H1 (cell line): ENCODE results near the gene TOMM6. TPM values are rescaled to one million over a fixed set of nuclear protein-coding genes. Genes with fewer than 3 reads are reported as not detected.

Experiments
- CHD2 ChIP-seq: IDR thresholded peaks from 2 replicates; pipeline ENCODE4 v1.6.1; 2012; ENCODE audit warnings: low read length, improper control_type of control experiment
- CHD7 ChIP-seq: fragments of 300-600 bp; sonication (generic); IDR thresholded peaks from 2 replicates; pipeline ENCODE4 v1.7.1; 2012; ENCODE audit warnings: low read length, moderate library complexity, mild to moderate bottlenecking, inconsistent platforms; ENCODE audit not compliant: insufficient replicate concordance
- JUN ChIP-seq: IDR thresholded peaks from 2 replicates; pipeline ENCODE4 v1.6.1; 2011; ENCODE audit warnings: low read depth, mild to moderate bottlenecking, improper control_type of control experiment, low read length
- NANOG ChIP-seq: IDR thresholded peaks from 2 replicates; pipeline ENCODE4 v1.6.1; 2011; ENCODE audit warnings: low read length, low read depth, mild to moderate bottlenecking, inconsistent platforms; ENCODE audit not compliant: insufficient read depth, poor library complexity, severe bottlenecking
- RBBP5 ChIP-seq: IDR thresholded peaks from 2 replicates; pipeline ENCODE4 v1.7.1; 2012; ENCODE audit warnings: low read depth, mild to moderate bottlenecking, inconsistent platforms, low read length, moderate library complexity, borderline replicate concordance
- SP1 ChIP-seq: IDR thresholded peaks from 2 replicates; pipeline ENCODE4 v1.6.1; 2011; ENCODE audit warnings: low read depth, low read length
- SP2 ChIP-seq: IDR thresholded peaks from 2 replicates; pipeline ENCODE4 v1.6.1; 2012; ENCODE audit warnings: mild to moderate bottlenecking, low read length, inconsistent platforms
- polyA plus RNA-seq, 7 experiments: library from polyadenylated mRNA; depleted of rRNA in 3 of 7; stranded (reverse) in 5 of 7; unstranded in 2 of 7; fragments of >200 nt in 5 of 7; fragments of 200-250 nt in 2 of 7; gene quantifications; 1 replicate in 5 of 7; 2 replicates in 1 of 7; 4 replicates in 1 of 7; pipeline versions ENCODE4 v1.2.1 to v1.2.3, GENCODE V29; 2011 to 2013; ENCODE audit warnings: missing spikeins in 2 of 7, mixed read lengths in 2 of 7
- total RNA-seq: library from RNA; stranded (reverse); fragmentation: NEBNext Ultra II Directional; extraction: Animal tissue kit (Norgen Biotek cat#: 25700); gene quantifications from 2 replicates; pipeline ENCODE4 v1.2.1, GENCODE V29; 2021
- TF ChIP-seq, protein P1 (sequence below): IDR thresholded peaks from 2 replicates; pipeline ENCODE4 v1.6.1; 2011; ENCODE audit warnings: low read depth, mild to moderate bottlenecking, low read length; ENCODE audit not compliant: insufficient read depth
- TF ChIP-seq, protein P2 (sequence below), 3 experiments: IDR thresholded peaks; 1 replicate in 2 of 3; 2 replicates in 1 of 3; pipeline versions ENCODE4 v1.5.1 to v1.6.1; 2011; ENCODE audit warnings: low read length in 3 of 3, mild to moderate bottlenecking in 3 of 3, inconsistent platforms in 2 of 3, low read depth in 1 of 3, moderate library complexity in 1 of 3; ENCODE audit not compliant: insufficient read depth in 1 of 3; ENCODE audit errors: control extremely low read depth in 1 of 3

TOMM6 gene
- total and polyA plus RNA-seq, 2 of the 8 experiments (the other 6 are each of a cell fraction or from before 2014, with no cell fraction given), result 228 to 560 TPM

- TF ChIP-seq CHD7, result no peak
- TF ChIP-seq JUN, result no peak
- TF ChIP-seq SP2, result no peak
- TF ChIP-seq NANOG, result no peak
- TF ChIP-seq, protein P1, sequence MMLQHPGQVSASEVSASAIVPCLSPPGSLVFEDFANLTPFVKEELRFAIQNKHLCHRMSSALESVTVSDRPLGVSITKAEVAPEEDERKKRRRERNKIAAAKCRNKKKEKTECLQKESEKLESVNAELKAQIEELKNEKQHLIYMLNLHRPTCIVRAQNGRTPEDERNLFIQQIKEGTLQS, result no peak
- no peak for TF ChIP-seq RBBP5
- TF ChIP-seq, protein P2, sequence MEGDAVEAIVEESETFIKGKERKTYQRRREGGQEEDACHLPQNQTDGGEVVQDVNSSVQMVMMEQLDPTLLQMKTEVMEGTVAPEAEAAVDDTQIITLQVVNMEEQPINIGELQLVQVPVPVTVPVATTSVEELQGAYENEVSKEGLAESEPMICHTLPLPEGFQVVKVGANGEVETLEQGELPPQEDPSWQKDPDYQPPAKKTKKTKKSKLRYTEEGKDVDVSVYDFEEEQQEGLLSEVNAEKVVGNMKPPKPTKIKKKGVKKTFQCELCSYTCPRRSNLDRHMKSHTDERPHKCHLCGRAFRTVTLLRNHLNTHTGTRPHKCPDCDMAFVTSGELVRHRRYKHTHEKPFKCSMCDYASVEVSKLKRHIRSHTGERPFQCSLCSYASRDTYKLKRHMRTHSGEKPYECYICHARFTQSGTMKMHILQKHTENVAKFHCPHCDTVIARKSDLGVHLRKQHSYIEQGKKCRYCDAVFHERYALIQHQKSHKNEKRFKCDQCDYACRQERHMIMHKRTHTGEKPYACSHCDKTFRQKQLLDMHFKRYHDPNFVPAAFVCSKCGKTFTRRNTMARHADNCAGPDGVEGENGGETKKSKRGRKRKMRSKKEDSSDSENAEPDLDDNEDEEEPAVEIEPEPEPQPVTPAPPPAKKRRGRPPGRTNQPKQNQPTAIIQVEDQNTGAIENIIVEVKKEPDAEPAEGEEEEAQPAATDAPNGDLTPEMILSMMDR (IDR thresholded peaks at IDR 0.05; ENCODE audit: control extremely low read depth in 1 of 3, insufficient read depth in 1 of 3, low read depth in 1 of 3, low read length in 3 of 3), result no peak
- no peak for TF ChIP-seq CHD2
- no peak for TF ChIP-seq SP1
These were observed 6.1 kb upstream of the TOMM6 start (continued) for GRCh38 chr6:41781366-41781730.
